CD4-positive, alpha-beta memory T cell (primary cell): ENCODE results near the gene LCE2D. TPM values are rescaled to one million over a fixed set of nuclear protein-coding genes. Genes with fewer than 3 reads are reported as not detected.
"Not testable (repeated sequence)": the region's sequence is repeated elsewhere in the genome, so short reads cannot be mapped to it uniquely, and the experiment has no call there.

Source experiments
- CTCF ChIA-PET: fragments of 350-600 bp; sonication (Branson Sonifier 250); formaldehyde crosslinking; loops from one replicate; lab custom pipeline; 2021; ENCODE audit warnings: inconsistent platforms; ENCODE audit not compliant: partially characterized antibody; lab: Charles Lee
- POLR2A ChIA-PET: fragments of 350-600 bp; sonication (Branson Sonifier 250); formaldehyde crosslinking; loops from one replicate; lab custom pipeline; 2021; ENCODE audit not compliant: partially characterized antibody; lab: Charles Lee
- DNase-seq, 5 donors: peaks; one replicate each; pipeline versions ENCODE4 v3.0.0 to v3.0.0-alpha.2; 2020 to 2022; ENCODE audit warnings: mixed read lengths in 1 of 5
- H3K27ac ChIP-seq: one replicate; pipeline ENCODE4 v1.7.0; 2013; ENCODE audit warnings: low read depth, low read length
- H3K27me3 ChIP-seq: 2 replicates; pipeline ENCODE4 v1.7.0; 2013; ENCODE audit warnings: mild to moderate bottlenecking, low read length, moderate library complexity; ENCODE audit not compliant: insufficient read depth
- H3K36me3 ChIP-seq: 2 replicates; pipeline ENCODE4 v1.7.0; 2013; ENCODE audit warnings: mild to moderate bottlenecking, low read length, moderate library complexity; ENCODE audit not compliant: insufficient read depth
- H3K4me1 ChIP-seq: 2 replicates; pipeline ENCODE4 v1.7.0; 2013; ENCODE audit warnings: mild to moderate bottlenecking, low read length, moderate library complexity; ENCODE audit not compliant: insufficient read depth
- H3K4me3 ChIP-seq, 2 donors: one replicate each; pipeline ENCODE4 v1.7.0; 2013; ENCODE audit warnings: low read length in 2 of 2, mild to moderate bottlenecking in 1 of 2
- H3K9me3 ChIP-seq, 2 donors: one replicate each; pipeline ENCODE4 v1.7.0; 2013; ENCODE audit warnings: low read length in 2 of 2, control low read depth in 1 of 2; ENCODE audit not compliant: control insufficient read depth in 1 of 2
- H3K27ac Mint-ChIP-seq, 7 donors: one replicate each; pipeline ENCODE4 v1.8.0; 2020 to 2021; ENCODE audit warnings: mixed read lengths in 7 of 7, mild to moderate bottlenecking in 6 of 7, inconsistent platforms in 3 of 7, moderate library complexity in 3 of 7
- H3K27me3 Mint-ChIP-seq, 2 donors: one replicate each; pipeline ENCODE4 v1.8.0; 2020 to 2021; ENCODE audit warnings: mixed read lengths in 2 of 2
- H3K36me3 Mint-ChIP-seq, 2 donors: one replicate each; pipeline ENCODE4 v1.8.0; 2020 to 2021; ENCODE audit warnings: mixed read lengths in 2 of 2, inconsistent platforms in 1 of 2, mild to moderate bottlenecking in 1 of 2
- H3K4me1 Mint-ChIP-seq, 4 donors: one replicate each; pipeline ENCODE4 v1.8.0; 2020 to 2021; ENCODE audit warnings: mixed read lengths in 4 of 4, mild to moderate bottlenecking in 1 of 4
- H3K4me3 Mint-ChIP-seq, 8 donors: one replicate each; pipeline ENCODE4 v1.8.0; 2020 to 2021; ENCODE audit warnings: mixed read lengths in 8 of 8, mild to moderate bottlenecking in 7 of 8, moderate library complexity in 6 of 8, inconsistent platforms in 3 of 8
- H3K9me3 Mint-ChIP-seq, 8 donors: one replicate each; pipeline ENCODE4 v1.8.0; 2020 to 2021; ENCODE audit warnings: mixed read lengths in 8 of 8, mild to moderate bottlenecking in 5 of 8, inconsistent platforms in 3 of 8, moderate library complexity in 1 of 8
- intact Hi-C: fragments of 100-400 bp; cut with micrococcal nuclease; formaldehyde crosslinking; loops from one replicate; pipeline ENCODE4 v1.15.1; 2023
- polyA plus RNA-seq, 2 donors: library from polyadenylated mRNA; unstranded; fragments of 300-500 nt; fragmentation: Illumina TruSeq; gene quantifications; one replicate each; pipeline ENCODE4 v1.2.3, GENCODE V29; 2021
- total RNA-seq, 2 experiments: library from RNA; stranded (reverse); gene quantifications; one replicate each; pipeline ENCODE4 v1.2.3, GENCODE V29; 2021

LCE2D gene
- total and polyA plus RNA-seq, 4 experiments from 2014 or later, result not detected

DNA sequence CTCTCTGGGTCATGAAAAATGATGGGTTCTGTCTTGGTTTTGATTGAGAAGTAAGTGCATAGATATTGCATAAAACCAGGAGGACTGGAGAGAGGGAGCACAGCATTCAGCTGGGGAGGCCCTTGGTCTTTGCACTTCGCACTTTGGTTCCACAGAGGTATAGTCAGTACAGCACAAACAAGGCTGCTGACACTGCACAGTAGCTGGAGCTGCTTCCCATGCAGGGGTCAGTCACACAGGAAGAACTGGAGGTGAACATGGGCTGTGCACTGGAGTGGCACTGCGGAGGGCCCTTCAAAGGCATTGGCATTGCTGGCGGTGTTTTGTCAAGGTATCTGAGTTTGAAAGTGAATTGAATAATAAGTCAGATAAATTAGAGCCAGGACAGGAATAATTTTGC lies 4.5 kb upstream of the LCE2D start:
- no peak overlapping the region for H3K27ac Mint-ChIP-seq

DNA sequence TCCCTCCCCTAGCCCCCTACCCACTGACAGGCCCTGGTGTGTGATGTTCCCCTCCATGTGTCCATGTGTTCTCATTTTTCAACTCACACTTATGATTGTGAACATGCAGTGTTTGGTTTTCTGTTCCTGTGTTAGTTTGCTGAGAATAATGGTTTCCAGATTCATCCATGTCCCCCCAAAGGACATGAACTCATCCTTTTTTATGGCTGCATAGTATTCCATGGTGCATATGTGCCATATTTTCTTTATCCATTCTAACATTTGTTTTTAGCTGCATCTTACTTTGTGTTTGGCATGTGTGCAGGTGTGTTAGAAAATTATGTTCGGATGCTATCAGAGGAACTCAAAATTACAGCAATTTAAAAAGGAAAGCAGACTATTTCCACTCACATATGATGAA lies 3.0 kb downstream of the LCE2D start:
- H3K4me3 Mint-ChIP-seq, H3K9me3 Mint-ChIP-seq, H3K4me3 ChIP-seq, H3K9me3 ChIP-seq, H3K36me3 ChIP-seq, H3K4me1 ChIP-seq, H3K27ac Mint-ChIP-seq, intact Hi-C loops, H3K4me1 Mint-ChIP-seq, H3K36me3 Mint-ChIP-seq, H3K27ac ChIP-seq, DNase-seq, POLR2A ChIA-PET, H3K27me3 ChIP-seq: not testable (repeated sequence)
- CTCF ChIA-PET, result interaction anchor here (2.9 kb wide), 1 partner anchor 12 kb away, joined by 11 read pairs; no protein-coding TSS in a partner anchor
- H3K27me3 Mint-ChIP-seq, result peaks cover 11 to 29% of the 10 kb centered on the region in 2 donors

More for the DNA sequence above, 4.5 kb upstream of the LCE2D start:
- no peaks in the 10 kb centered on the region for H3K36me3 ChIP-seq
- Mint-ChIP-seq H3K9me3 (peaks cover 0 to 2% (median 0%) of the 10 kb centered on the region in 8 donors), H3K27me3 (peaks cover 9 to 27% of the 10 kb centered on the region in 2 donors), H3K4me3 (no peak overlapping the region), H3K4me1 (peaks cover 2 to 4% (median 3%) of the 10 kb centered on the region in 4 donors), H3K36me3 (no peaks in the 10 kb centered on the region)
- intact Hi-C loops, result no loop called here
- CTCF ChIA-PET, result no interaction called here
- DNase-seq, result no peak
- POLR2A ChIA-PET, result no interaction called here
- no peaks in the 10 kb centered on the region for H3K4me1 ChIP-seq
- no peaks in the 10 kb centered on the region for H3K27me3 ChIP-seq
- H3K4me3 ChIP-seq, result no peak overlapping the region
- no peaks in the 10 kb centered on the region for H3K9me3 ChIP-seq
- H3K27ac ChIP-seq, result no peak overlapping the region

DNA sequence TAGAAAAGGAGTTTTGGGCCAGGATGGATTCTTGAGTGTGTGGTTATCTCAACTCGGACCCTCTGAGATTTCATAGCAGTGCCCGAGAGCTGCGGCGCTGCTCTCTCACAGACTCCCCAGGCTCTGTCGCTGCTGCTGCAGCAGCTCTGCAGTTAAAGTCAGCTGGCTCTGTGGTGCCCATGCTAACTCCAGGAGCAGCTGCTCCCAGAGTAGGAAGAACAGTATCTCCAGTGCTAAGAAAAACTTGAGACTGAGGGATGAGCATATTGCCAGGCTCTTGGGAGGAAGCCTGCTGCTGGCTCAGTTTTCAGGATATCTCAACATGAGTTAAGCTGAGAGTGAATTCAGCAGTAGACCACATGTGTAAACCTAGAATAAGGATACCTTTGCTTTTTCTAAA lies 4.5 kb downstream of the LCE2D start:
- Mint-ChIP-seq H3K4me3 (no peak overlapping the region), H3K27ac (no peak overlapping the region), H3K27me3 (peaks cover 11 to 20% of the 10 kb centered on the region in 2 donors), H3K9me3 (no peaks in the 10 kb centered on the region), H3K36me3 (no peaks in the 10 kb centered on the region), H3K4me1 (no peaks in the 10 kb centered on the region)
- H3K27ac ChIP-seq, result no peak overlapping the region
- intact Hi-C loops, result no loop called here
- H3K27me3 ChIP-seq, result no peaks in the 10 kb centered on the region
- POLR2A ChIA-PET, result no interaction called here
- H3K9me3 ChIP-seq, result no peaks in the 10 kb centered on the region
- no peaks in the 10 kb centered on the region for H3K36me3 ChIP-seq
- DNase-seq, result no peak
- CTCF ChIA-PET, result interaction anchor here (1.1 kb wide), 1 partner anchor 14 kb away, joined by 4 read pairs; no protein-coding TSS in a partner anchor
- no peaks in the 10 kb centered on the region for H3K4me1 ChIP-seq
- H3K4me3 ChIP-seq, result no peak overlapping the region

DNA sequence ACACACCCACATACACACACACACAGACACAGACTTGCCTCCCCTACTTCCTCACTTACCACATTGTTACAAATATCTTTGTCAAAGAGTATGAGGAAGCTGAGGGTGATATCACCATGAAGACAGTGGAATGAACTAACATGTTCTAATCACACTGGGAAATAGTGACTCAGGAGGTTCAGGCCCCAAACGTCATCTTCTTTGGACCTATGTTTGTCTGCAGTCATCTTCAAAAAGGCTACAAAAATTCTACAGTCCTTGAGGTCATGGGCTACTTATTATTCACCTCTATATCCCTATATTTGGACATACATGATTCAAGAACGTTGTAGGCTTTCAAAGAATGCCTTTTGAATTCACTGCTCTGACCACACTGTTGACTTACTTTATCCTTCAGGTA lies 9.8 kb downstream of the LCE2D start:
- H3K27me3 Mint-ChIP-seq, result peaks cover 11 to 19% of the 10 kb centered on the region in 2 donors
- H3K9me3 ChIP-seq, result no peaks in the 10 kb centered on the region
- no peaks in the 10 kb centered on the region for H3K4me1 Mint-ChIP-seq
- no peak overlapping the region for H3K4me3 Mint-ChIP-seq
- no peaks in the 10 kb centered on the region for H3K27me3 ChIP-seq
- POLR2A ChIA-PET, result no interaction called here
- no peaks in the 10 kb centered on the region for H3K36me3 ChIP-seq
- no peak overlapping the region for H3K27ac ChIP-seq
- H3K36me3 Mint-ChIP-seq, result no peaks in the 10 kb centered on the region
- H3K9me3 Mint-ChIP-seq, result no peaks in the 10 kb centered on the region
- H3K4me3 ChIP-seq, result no peak overlapping the region
- CTCF ChIA-PET, result no interaction called here
- no peaks in the 10 kb centered on the region for H3K4me1 ChIP-seq
- intact Hi-C loops, result no loop called here
- H3K27ac Mint-ChIP-seq, result no peak overlapping the region
- DNase-seq, result no peak

DNA sequence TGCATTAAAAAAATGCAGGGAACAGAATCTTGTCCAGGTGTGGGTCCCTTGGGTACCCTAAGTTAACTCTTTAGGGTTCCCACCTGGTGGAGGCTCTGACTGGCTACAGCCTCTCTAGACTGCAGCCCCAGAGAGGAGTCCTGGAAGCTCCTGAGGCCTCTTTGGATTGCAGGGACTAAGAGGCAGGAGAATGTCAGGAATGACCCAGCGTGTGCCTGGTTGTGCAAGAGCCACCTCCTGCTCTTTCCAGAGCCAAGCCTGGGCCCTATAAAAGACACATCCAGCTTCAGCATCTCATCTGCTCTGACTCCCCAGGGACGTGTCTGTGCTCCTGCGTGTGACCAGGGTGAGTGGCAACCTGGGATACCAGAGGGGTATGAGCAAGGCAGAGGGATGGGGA lies 11.8 kb downstream of the LCE2D start, which contains the start of gene LCE2C:
TSS of gene LCE2C (plus strand) at position 297 of the 400 bp plus-strand sequence. CDS start 737 bp downstream, outside the sequence.
- H3K27me3 ChIP-seq, POLR2A ChIA-PET, H3K9me3 ChIP-seq, H3K36me3 Mint-ChIP-seq, H3K9me3 Mint-ChIP-seq, intact Hi-C loops, CTCF ChIA-PET, H3K4me3 ChIP-seq, H3K4me1 ChIP-seq, H3K27ac ChIP-seq, H3K36me3 ChIP-seq, DNase-seq, H3K4me3 Mint-ChIP-seq, H3K27ac Mint-ChIP-seq, H3K4me1 Mint-ChIP-seq: not testable (repeated sequence)
- peaks cover 17 to 29% of the 10 kb centered on the region in 2 donors for H3K27me3 Mint-ChIP-seq

DNA sequence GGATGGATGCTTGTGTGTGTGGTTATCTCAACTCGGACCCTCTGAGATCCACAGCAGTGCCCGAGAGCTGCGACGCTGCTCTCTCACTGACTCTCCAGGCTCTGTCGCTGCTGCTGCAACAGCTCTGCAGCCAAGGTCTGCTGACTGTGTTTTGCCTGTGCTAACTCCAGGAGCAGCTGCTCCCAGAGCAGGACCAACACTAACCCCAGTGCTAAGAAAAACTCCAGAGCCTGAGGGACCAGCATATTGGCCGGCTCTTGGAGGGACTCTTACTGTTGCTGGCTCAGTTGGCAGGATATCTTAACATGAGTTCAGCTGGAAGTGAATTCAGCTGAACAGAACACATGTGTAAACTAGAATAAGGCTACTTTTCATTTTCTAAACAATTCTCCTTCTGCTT lies 16.3 kb downstream of the LCE2D start:
- peaks cover 22 to 27% of the 10 kb centered on the region in 2 donors for H3K27me3 Mint-ChIP-seq
- no peaks in the 10 kb centered on the region for H3K4me1 ChIP-seq
- no peak for DNase-seq

DNA sequence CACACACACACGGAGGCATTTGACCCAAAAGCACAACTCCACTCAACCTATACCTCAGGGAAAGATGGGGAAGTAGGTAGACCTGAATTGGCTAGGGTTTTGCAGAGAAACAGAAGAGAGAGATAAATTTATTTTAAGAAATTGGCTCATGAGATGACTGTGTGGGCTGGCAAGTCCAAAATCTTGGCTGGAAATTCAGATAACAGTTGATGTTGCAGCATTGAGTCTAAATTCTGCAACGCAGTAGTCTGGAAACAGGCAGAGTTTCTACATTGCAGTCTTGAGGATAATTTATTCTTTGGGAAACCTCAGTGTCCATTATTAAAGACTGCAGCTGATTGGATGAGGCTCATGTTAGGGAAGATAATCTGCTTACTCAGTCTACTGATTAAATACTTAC lies 18.4 kb downstream of the LCE2D start:
- Histone ChIP-seq H3K36me3 (no peaks in the 10 kb centered on the region), H3K27ac (no peak overlapping the region), H3K27me3 (no peaks in the 10 kb centered on the region), H3K4me3 (no peak overlapping the region), H3K9me3 (no peaks in the 10 kb centered on the region), H3K4me1 (no peaks in the 10 kb centered on the region)
- intact Hi-C loops, result no loop called here
- POLR2A ChIA-PET, result no interaction called here
- peaks cover 21 to 24% of the 10 kb centered on the region in 2 donors for H3K27me3 Mint-ChIP-seq
- H3K36me3 Mint-ChIP-seq, result no peaks in the 10 kb centered on the region
- no peaks in the 10 kb centered on the region for H3K4me1 Mint-ChIP-seq
- H3K27ac Mint-ChIP-seq, result no peak overlapping the region
- CTCF ChIA-PET, result no interaction called here
- no peaks in the 10 kb centered on the region for H3K9me3 Mint-ChIP-seq
- no peak for DNase-seq
- H3K4me3 Mint-ChIP-seq, result no peak overlapping the region

More for the DNA sequence above, 16.3 kb downstream of the LCE2D start:
- Mint-ChIP-seq H3K4me1 (no peaks in the 10 kb centered on the region), H3K4me3 (no peak overlapping the region), H3K36me3 (no peaks in the 10 kb centered on the region), H3K9me3 (no peaks in the 10 kb centered on the region), H3K27ac (no peak overlapping the region)
- ChIA-PET POLR2A (no interaction called here), CTCF (no interaction called here)
- Histone ChIP-seq H3K4me3 (no peak overlapping the region), H3K36me3 (no peaks in the 10 kb centered on the region), H3K9me3 (no peaks in the 10 kb centered on the region), H3K27me3 (no peaks in the 10 kb centered on the region), H3K27ac (no peak overlapping the region)
- intact Hi-C loops, result no loop called here

DNA sequence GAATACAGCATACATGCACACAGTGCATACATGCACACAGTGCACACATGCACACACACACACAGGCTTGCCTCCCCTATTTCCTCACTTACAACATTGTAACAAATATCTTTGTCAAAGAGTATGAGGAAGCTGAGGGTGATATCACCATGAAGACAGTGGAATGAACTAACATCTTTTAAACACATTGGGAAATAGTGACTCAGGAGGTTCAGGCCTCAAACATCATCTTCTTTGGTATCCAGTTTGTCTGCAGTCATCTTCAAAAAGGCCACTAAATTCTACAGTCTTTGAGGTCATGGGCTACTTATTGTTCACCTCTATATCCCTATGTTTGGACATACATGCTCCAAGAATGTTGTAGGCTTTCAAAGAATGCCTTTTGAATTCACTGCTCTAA lies 20.7 kb downstream of the LCE2D start:
- peaks cover 0 to 2% (median 0%) of the 10 kb centered on the region in 8 donors for H3K9me3 Mint-ChIP-seq
- intact Hi-C loops, result no loop called here
- H3K27me3 Mint-ChIP-seq, result peaks cover 10 to 34% of the 10 kb centered on the region in 2 donors
- H3K4me3 Mint-ChIP-seq, result no peak overlapping the region
- Histone ChIP-seq H3K27me3 (no peaks in the 10 kb centered on the region), H3K4me1 (no peaks in the 10 kb centered on the region), H3K9me3 (no peaks in the 10 kb centered on the region), H3K27ac (no peak overlapping the region), H3K4me3 (no peak overlapping the region), H3K36me3 (no peaks in the 10 kb centered on the region)
- no peak for DNase-seq
- POLR2A ChIA-PET, result no interaction called here
- H3K4me1 Mint-ChIP-seq, result no peaks in the 10 kb centered on the region
- H3K36me3 Mint-ChIP-seq, result no peaks in the 10 kb centered on the region
- CTCF ChIA-PET, result no interaction called here
- no peak overlapping the region for H3K27ac Mint-ChIP-seq
